Retinal pigment epithelial cell (primary cell): ENCODE results near the gene EVA1A.
"Not testable (repeated sequence)": the region's sequence is repeated elsewhere in the genome, so short reads cannot be mapped to it uniquely, and the experiment has no call there.

Experiments
- DNase-seq: peaks from one replicate; pipeline ENCODE4 v3.0.0-alpha.2; 2010; ENCODE audit warnings: low read depth
- H3K4me3 ChIP-seq: 2 replicates; pipeline ENCODE4 v1.5.1; 2011; ENCODE audit warnings: mild to moderate bottlenecking, low read length, control low read depth, moderate library complexity
- TF ChIP-seq, protein P1 (sequence below): conservative IDR thresholded peaks from 2 replicates; pipeline ENCODE4 v1.5.1; 2011; ENCODE audit warnings: low read depth, low read length, control low read depth, inconsistent platforms

EVA1A gene

DNA sequence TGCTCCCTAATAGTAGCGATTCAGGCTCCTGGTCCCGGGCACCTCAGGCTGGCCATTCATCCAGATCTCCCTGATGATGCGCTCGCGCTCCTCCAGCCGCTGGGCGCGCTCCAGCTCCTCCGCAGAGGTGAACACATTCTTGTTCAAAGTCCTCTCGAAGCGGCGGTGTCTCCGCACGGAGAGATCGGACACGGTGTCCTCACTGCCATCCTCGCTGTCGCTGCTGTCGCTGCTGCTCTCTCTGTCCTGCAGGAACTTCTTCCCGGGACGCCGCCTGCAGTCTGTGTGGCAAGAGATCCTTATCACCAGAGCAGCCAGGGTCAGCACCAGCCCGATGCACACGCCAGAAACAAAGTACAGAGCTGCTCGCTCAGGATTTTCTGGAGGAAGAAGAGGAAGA lies 67.5 kb downstream of the EVA1A start:
- DNase-seq: no peak
- H3K4me3 ChIP-seq: no peak overlapping the region
- TF ChIP-seq, protein P1, sequence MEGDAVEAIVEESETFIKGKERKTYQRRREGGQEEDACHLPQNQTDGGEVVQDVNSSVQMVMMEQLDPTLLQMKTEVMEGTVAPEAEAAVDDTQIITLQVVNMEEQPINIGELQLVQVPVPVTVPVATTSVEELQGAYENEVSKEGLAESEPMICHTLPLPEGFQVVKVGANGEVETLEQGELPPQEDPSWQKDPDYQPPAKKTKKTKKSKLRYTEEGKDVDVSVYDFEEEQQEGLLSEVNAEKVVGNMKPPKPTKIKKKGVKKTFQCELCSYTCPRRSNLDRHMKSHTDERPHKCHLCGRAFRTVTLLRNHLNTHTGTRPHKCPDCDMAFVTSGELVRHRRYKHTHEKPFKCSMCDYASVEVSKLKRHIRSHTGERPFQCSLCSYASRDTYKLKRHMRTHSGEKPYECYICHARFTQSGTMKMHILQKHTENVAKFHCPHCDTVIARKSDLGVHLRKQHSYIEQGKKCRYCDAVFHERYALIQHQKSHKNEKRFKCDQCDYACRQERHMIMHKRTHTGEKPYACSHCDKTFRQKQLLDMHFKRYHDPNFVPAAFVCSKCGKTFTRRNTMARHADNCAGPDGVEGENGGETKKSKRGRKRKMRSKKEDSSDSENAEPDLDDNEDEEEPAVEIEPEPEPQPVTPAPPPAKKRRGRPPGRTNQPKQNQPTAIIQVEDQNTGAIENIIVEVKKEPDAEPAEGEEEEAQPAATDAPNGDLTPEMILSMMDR: no peak

DNA sequence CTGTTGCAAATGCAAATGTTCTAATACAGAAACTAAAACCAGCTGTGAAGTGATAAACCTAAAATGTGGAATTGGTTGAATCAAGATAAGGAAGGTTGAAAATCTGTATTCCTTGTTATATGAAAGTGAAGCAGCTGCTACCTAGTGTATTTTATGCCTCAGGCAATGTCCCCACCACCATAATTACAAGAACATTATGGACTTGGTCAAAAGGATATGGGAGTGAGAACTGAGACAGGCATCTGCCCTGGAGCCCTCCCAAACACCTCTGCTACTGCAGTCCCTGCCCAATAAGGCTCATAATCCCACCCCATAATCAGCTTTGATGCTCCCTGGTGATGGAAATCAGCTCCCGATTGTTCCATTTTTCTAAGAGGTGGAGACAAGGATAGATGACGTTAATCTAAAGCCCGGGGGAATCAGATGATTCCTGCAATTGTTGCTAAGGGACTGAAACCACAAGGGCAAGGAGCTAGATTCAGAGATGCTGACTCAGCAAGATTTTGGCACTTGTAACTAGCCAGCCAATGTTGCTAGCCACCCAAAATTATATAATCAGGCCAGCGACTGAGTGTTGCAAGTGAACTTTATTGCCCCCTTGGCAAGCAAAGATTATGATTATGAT lies 69.5 kb downstream of the EVA1A start:
- TF ChIP-seq, protein P1: no peak
- H3K4me3 ChIP-seq: no peak overlapping the region
- DNase-seq: no peak

DNA sequence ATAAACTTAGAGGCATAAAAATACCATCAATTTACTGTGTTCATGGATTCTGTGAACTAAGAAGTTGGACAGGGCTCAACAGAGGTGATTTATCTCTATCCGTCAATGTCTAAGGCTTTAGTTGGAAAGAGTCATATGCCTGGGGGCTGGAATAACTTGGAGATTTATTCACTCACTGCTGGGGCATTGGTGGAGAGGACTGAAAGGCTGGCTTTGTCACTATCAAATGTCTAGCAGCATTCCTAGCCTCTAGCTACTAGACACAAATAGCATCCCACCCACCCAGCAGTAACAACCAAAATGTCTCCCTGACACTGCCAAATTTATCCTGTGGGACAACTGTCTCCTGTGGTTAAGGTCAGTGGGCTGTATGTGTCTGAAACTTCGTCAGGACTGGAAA lies 71.0 kb downstream of the EVA1A start:
- no peak overlapping the region for H3K4me3 ChIP-seq
- TF ChIP-seq, protein P1: no peak
- no peak for DNase-seq

DNA sequence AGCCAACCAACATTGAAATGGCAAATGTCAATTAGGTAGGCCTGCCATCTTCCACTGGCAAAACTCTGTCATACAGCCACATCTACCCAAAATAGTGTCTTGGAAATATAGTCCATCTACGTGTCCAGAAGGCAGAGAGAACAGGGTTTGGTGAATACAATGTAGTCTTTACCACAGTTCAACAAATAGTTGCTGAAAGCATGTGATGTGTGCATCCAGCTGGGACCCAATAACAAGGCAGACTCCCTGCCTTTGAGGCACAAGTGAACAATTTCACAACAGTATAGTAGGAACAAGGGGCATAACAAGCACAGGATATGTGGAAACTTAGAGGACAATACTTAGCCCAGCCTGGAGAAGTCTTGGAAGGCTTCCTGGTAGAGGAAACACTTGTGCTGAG lies 72.6 kb downstream of the EVA1A start:
- DNase-seq: no peak
- TF ChIP-seq, protein P1: no peak
- no peak overlapping the region for H3K4me3 ChIP-seq

DNA sequence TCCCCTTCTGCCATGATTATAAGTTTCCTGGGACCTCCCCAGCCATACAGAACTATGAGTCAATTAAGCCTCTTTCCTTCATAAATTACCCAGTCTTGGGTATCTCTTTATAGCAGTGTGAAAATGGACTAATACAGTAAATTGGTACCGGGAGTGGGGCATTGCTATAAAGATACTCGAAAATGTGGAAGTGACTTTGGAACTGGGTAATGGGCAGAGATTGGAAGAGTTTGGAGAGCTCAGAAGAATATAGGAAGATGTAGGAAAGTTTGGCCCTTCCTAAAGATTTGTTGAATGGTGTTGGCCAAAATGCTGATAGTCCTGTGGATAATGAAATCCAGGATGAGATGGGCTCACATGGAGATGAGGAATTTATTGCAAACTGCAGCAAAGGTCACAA lies 74.0 kb downstream of the EVA1A start:
- not testable (repeated sequence) for DNase-seq

DNA sequence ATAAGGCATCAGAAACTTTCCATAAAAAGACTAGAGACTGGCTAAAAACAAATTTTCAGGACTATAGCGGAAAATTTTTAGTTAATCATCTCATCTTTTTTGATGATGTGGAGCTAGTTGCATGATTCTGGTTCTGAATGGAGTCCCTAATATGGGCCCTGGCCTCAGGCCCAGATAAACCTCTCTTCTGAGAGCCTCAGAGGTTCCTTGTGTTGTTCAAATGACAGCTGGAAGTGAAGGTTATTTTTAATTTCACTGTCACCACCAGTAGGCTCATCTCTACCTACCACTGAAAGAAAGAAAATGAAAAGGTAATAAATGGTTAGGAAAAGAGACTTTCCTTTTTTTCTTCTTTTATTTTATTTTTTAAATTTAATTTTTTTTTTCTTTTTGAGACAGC lies 75.9 kb downstream of the EVA1A start:
- TF ChIP-seq, protein P1: no peak
- no peak overlapping the region for H3K4me3 ChIP-seq
- DNase-seq: no peak

More for the DNA sequence above, 74.0 kb downstream of the EVA1A start:
- not testable (repeated sequence) for H3K4me3 ChIP-seq

DNA sequence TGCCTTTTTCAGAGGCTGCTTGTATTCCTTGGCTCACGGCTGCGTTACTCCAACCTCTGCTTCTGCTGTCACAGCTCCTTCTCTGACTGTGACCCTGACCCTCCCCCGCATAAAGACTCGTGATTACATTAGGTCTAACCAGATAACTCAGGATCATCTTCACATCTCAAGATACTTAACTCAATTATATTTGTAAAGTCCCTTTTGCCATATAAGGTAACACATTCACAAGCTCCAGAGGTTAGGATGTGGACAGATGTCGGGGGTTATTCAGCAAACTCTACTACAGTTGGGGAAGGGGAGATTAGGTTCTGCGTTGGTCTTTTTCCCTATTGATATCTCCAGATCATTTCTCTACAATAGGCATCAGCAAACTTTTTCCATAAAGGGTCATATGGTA lies 76.9 kb downstream of the EVA1A start:
- no peak for DNase-seq
- H3K4me3 ChIP-seq: no peak overlapping the region
- TF ChIP-seq, protein P1: no peak
